Activated naive CD4-positive, alpha-beta T cell (primary cell): ENCODE results near the gene PGS1.

Experiments used
- DNase-seq, 4 experiments: peaks; one replicate each; lab custom pipeline; 2025; lab: John Stamatoyannopoulos, UW

The PGS1 gene

GRCh38 chr17:78408476-78409050, 30.1 kb downstream of the PGS1 start:
- DNase-seq = no peak

GRCh38 chr17:78409191-78409928, 30.9 kb downstream of the PGS1 start:
- no peak for DNase-seq

- no peak for DNase-seq
These were observed 32.9 kb downstream of the PGS1 start for GRCh38 chr17:78411241-78411857.

GRCh38 chr17:78412403-78412802, 34.0 kb downstream of the PGS1 start:
- no peak for DNase-seq

GRCh38 chr17:78414178-78415162, 36.0 kb downstream of the PGS1 start:
- peak in 2 of 4 experiments; percentile 20 to 35 for DNase-seq

GRCh38 chr17:78415821-78416711, 37.6 kb downstream of the PGS1 start:
- no peak for DNase-seq

GRCh38 chr17:78416791-78417530, 38.5 kb downstream of the PGS1 start:
- DNase-seq = no peak

- no peak for DNase-seq
These were observed 39.1 kb downstream of the PGS1 start for GRCh38 chr17:78417531-78417909.

- no peak for DNase-seq
These were observed 40.0 kb downstream of the PGS1 start for GRCh38 chr17:78418326-78419026.

- DNase-seq = no peak
These were observed 41.7 kb downstream of the PGS1 start for GRCh38 chr17:78419970-78420815.

- DNase-seq = no peak
These were observed 42.7 kb downstream of the PGS1 start for GRCh38 chr17:78421084-78421533.

- peak; percentile 33 to 66 (median 53) for DNase-seq
These were observed 43.3 kb downstream of the PGS1 start for GRCh38 chr17:78421534-78422266.

- no peak for DNase-seq
These were observed 43.8 kb downstream of the PGS1 start for GRCh38 chr17:78422267-78422605.

- DNase-seq = no peak
These were observed 44.6 kb downstream of the PGS1 start for GRCh38 chr17:78422872-78423588.

GRCh38 chr17:78423961-78424675, 45.7 kb downstream of the PGS1 start:
- DNase-seq = no peak

- no peak for DNase-seq
These were observed 47.0 kb downstream of the PGS1 start for GRCh38 chr17:78425429-78425828.
